ENCODE measurements around the gene ACAD10.

GRCh38 chr12:111759271-111759670, 73.4 kb downstream of the ACAD10 start:
- TF ChIP-seq CTCF (IDR thresholded peaks at IDR 0.05) (no peak), POLR2A (IDR thresholded peaks at IDR 0.05) (no peak)

Data from adrenal gland (tissue), 5 donors.